Gastrocnemius medialis (tissue), 4 donors: ENCODE measurements around the gene CARD8. TPM values are rescaled to one million over a fixed set of nuclear protein-coding genes. Genes with fewer than 3 reads are reported as not detected.

ENCODE experiments used
- ATAC-seq, 2 donors: fragments of 150-250 bp; one replicate each; pipeline ENCODE4 v1.9.1; 2016
- DNase-seq, 2 donors: peaks; one replicate each; pipeline ENCODE4 v3.0.0-alpha.2; 2019
- H3K27ac ChIP-seq, 4 donors: fragments of 200-600 bp; sonication (generic); 1 replicate in 1 of 4; 2 replicates in 3 of 4; pipeline ENCODE4 v1.5.1; 2016 to 2018; ENCODE audit warnings: mild to moderate bottlenecking in 2 of 4, moderate library complexity in 1 of 4
- H3K27me3 ChIP-seq, 3 donors: fragments of 200-600 bp; sonication (generic) in 2 of 3; 1 replicate in 1 of 3; 2 replicates in 2 of 3; pipeline versions ENCODE4 v1.5.1 to v1.6.0; 2016 to 2019; ENCODE audit warnings: mild to moderate bottlenecking in 1 of 3, moderate library complexity in 1 of 3
- H3K36me3 ChIP-seq, 2 donors: fragments of 200-600 bp; sonication (generic) in 1 of 2; one replicate each; pipeline ENCODE4 v1.5.1; 2017 to 2018
- H3K4me1 ChIP-seq, 2 donors: fragments of 200-600 bp; sonication (generic) in 1 of 2; one replicate each; pipeline ENCODE4 v1.5.1; 2016 to 2017; ENCODE audit warnings: mild to moderate bottlenecking in 2 of 2
- H3K4me3 ChIP-seq, 4 donors: fragments of 200-600 bp; sonication (generic) in 3 of 4; 1 replicate in 1 of 4; 2 replicates in 3 of 4; pipeline ENCODE4 v1.5.1; 2016 to 2019; ENCODE audit warnings: mild to moderate bottlenecking in 2 of 4
- H3K9me3 ChIP-seq, 3 donors: fragments of 200-600 bp; sonication (generic) in 2 of 3; 1 replicate in 1 of 3; 2 replicates in 2 of 3; pipeline ENCODE4 v1.5.1; 2016 to 2019
- POLR2A ChIP-seq, 2 donors: fragments of 450-650 bp; IDR thresholded peaks; one replicate each; pipeline ENCODE4 v1.6.1; 2017; ENCODE audit warnings: antibody characterized with exemption in 2 of 2, mild to moderate bottlenecking in 2 of 2, moderate library complexity in 2 of 2
- in situ Hi-C, 4 donors: fragments of 200-750 bp; cut with MboI; loops; one replicate each; pipeline versions ENCODE4 v1.15.0 to v1.8.0; 2017; ENCODE audit warnings: low sequenced_read_pairs in 4 of 4
- intact Hi-C: fragments of 100-400 bp; cut with DNase I; formaldehyde crosslinking; loops from one replicate; pipeline ENCODE4 v1.15.1; 2023; ENCODE audit warnings: low total_unique reads
- total RNA-seq, 4 donors: library from RNA; depleted of rRNA; stranded (reverse); fragments of >200 nt; gene quantifications; one replicate each; pipeline versions ENCODE4 v1.1.0 to v1.2.3, GENCODE V29; 2016
- TF ChIP-seq, protein P1 (sequence below), 5 experiments: fragments of 450-650 bp in 3 of 5; fragments of 200-600 bp in 2 of 5; sonication (generic) in 2 of 5; IDR thresholded peaks in 4 of 5; conservative IDR thresholded peaks in 1 of 5; 1 replicate in 4 of 5; 2 replicates in 1 of 5; pipeline ENCODE4 v1.5.1; 2016 to 2019; ENCODE audit warnings: antibody characterized with exemption in 5 of 5, mild to moderate bottlenecking in 3 of 5, moderate library complexity in 3 of 5

Gene CARD8
- total RNA-seq, 4 donors from 2014 or later, result 15.7 to 23.3 (median 20.2) TPM

DNA sequence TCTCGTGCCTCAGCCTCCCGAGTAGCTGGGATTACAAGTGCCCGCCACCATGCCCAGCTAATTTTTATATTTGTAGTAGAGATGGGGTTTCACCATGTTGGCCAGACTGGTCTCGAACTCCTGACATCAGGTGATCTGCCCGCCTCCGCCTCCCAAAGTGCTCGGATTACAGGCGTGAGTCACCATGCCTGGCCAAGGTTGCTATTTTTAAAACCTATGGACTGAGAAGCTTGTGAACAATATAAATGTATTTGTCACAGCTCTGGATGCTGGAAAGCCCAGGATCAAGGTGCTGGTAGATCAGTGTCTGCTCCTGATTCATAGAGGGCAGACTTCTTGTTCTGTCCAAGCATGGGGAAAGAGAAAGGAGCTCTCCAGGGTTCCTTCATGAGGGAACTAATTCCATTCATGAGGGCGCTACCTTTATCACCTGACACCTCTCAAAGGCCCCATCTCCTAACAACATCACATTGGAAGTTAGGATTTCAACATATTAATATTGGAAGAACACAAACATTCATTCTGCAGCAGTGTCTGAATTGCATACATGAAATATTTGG is 16.1 kb downstream of the CARD8 start:
- DNase-seq, result peak; percentile 28 to 45
- peak overlapping the region; percentile 47 to 81 (median 67) for H3K27ac ChIP-seq
- peaks cover 0 to 6% of the 10 kb centered on the region in 2 donors for H3K4me1 ChIP-seq
- H3K27me3 ChIP-seq, result no peaks in the 10 kb centered on the region
- ATAC-seq, result peak; percentile 77 to 81
- H3K9me3 ChIP-seq, result no peaks in the 10 kb centered on the region
- H3K36me3 ChIP-seq, result peaks cover 0 to 5% of the 10 kb centered on the region in 2 donors
- H3K4me3 ChIP-seq, result no peak overlapping the region
- in situ Hi-C loops (no loop called here), intact Hi-C loops (no loop called here)
- TF ChIP-seq, protein P1, sequence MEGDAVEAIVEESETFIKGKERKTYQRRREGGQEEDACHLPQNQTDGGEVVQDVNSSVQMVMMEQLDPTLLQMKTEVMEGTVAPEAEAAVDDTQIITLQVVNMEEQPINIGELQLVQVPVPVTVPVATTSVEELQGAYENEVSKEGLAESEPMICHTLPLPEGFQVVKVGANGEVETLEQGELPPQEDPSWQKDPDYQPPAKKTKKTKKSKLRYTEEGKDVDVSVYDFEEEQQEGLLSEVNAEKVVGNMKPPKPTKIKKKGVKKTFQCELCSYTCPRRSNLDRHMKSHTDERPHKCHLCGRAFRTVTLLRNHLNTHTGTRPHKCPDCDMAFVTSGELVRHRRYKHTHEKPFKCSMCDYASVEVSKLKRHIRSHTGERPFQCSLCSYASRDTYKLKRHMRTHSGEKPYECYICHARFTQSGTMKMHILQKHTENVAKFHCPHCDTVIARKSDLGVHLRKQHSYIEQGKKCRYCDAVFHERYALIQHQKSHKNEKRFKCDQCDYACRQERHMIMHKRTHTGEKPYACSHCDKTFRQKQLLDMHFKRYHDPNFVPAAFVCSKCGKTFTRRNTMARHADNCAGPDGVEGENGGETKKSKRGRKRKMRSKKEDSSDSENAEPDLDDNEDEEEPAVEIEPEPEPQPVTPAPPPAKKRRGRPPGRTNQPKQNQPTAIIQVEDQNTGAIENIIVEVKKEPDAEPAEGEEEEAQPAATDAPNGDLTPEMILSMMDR (IDR thresholded peaks at IDR 0.05 in 4 of 5, conservative IDR thresholded peaks at IDR 0.05 in 1 of 5), result no peak
- peak in 1 of 2 donors; percentile 27 for TF ChIP-seq POLR2A (IDR thresholded peaks at IDR 0.05)

DNA sequence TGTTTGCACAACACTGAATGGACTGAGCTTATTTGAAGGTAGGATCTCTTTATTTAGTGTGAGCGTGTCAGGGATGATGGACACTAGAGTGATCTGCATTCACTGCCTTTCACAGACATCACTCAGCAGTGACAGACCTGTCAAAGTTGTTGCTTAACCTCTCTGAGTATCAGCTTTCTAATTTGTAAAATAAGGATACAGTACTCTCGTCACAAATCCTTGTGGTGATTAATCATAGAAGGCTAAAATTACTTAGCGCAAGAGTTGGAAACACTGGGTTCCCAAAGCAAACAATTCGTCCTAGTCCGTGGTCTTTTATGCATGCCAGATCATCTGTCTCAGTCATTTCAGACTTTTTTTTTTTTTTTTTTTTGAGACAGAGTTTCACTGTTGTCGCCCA is 16.6 kb downstream of the CARD8 start:
- Histone ChIP-seq H3K27ac (peak overlapping the region; percentile 47 to 81 (median 67)), H3K36me3 (peaks cover 0 to 8% of the 10 kb centered on the region in 2 donors), H3K9me3 (no peaks in the 10 kb centered on the region), H3K4me3 (no peak overlapping the region), H3K4me1 (peaks cover 0 to 6% of the 10 kb centered on the region in 2 donors), H3K27me3 (no peaks in the 10 kb centered on the region)
- ATAC-seq, result peak; percentile 91 to 96
- no peak for TF ChIP-seq POLR2A (IDR thresholded peaks at IDR 0.05)
- TF ChIP-seq, protein P1 (IDR thresholded peaks at IDR 0.05 in 4 of 5, conservative IDR thresholded peaks at IDR 0.05 in 1 of 5), result no peak
- DNase-seq, result no peak
- in situ Hi-C loops, result no loop called here
- intact Hi-C loops, result no loop called here

- Histone ChIP-seq H3K4me1 (peaks cover 0 to 6% of the 10 kb centered on the region in 2 donors), H3K27me3 (no peaks in the 10 kb centered on the region), H3K36me3 (peaks cover 0 to 21% of the 10 kb centered on the region in 2 donors), H3K4me3 (no peak overlapping the region), H3K9me3 (no peaks in the 10 kb centered on the region), H3K27ac (no peak overlapping the region)
- in situ Hi-C loops (no loop called here), intact Hi-C loops (no loop called here)
- no peak for DNase-seq
- no peak for ATAC-seq
- no peak for TF ChIP-seq POLR2A (IDR thresholded peaks at IDR 0.05)
- TF ChIP-seq, protein P1 (IDR thresholded peaks at IDR 0.05 in 4 of 5, conservative IDR thresholded peaks at IDR 0.05 in 1 of 5), result no peak
Observed at GRCh38 chr19:48237057-48237456, 18.7 kb downstream of the CARD8 start.

- TF ChIP-seq, protein P1 (IDR thresholded peaks at IDR 0.05 in 4 of 5, conservative IDR thresholded peaks at IDR 0.05 in 1 of 5), result no peak
- no peak for TF ChIP-seq POLR2A (IDR thresholded peaks at IDR 0.05)
- no peaks in the 10 kb centered on the region for H3K27me3 ChIP-seq
- H3K36me3 ChIP-seq, result peaks cover 0 to 71% of the 10 kb centered on the region in 2 donors
- intact Hi-C loops, result no loop called here
- H3K4me3 ChIP-seq, result no peak overlapping the region
- H3K9me3 ChIP-seq, result no peaks in the 10 kb centered on the region
- in situ Hi-C loops, result no loop called here
- DNase-seq (no peak), ATAC-seq (no peak)
- no peaks in the 10 kb centered on the region for H3K4me1 ChIP-seq
- no peak overlapping the region for H3K27ac ChIP-seq
Observed at GRCh38 chr19:48230555-48231129, 25.1 kb downstream of the CARD8 start.
